DND-41 (cell line): ENCODE data around the gene CD151.

Experiments used
- ATAC-seq: fragments of 200-7000 bp; cut with Tn5 transposase; 3 replicates; pipeline ENCODE4 v1.9.1; 2021; ENCODE audit warnings: low read depth; ENCODE audit not compliant: insufficient read depth
- DNase-seq: peaks from one replicate; pipeline ENCODE4 v3.0.0-alpha.2; 2020
- H2AFZ ChIP-seq: 2 replicates; pipeline ENCODE4 v1.6.0; 2012; ENCODE audit warnings: low read depth, low read length
- H3K27ac ChIP-seq: 2 replicates; pipeline ENCODE4 v1.5.1; 2012; ENCODE audit warnings: low read length, inconsistent platforms
- H3K27me3 ChIP-seq: fragments of 200-600 bp; sonication (generic); 2 replicates; pipeline ENCODE4 v1.6.0; 2012; ENCODE audit warnings: low read length, mild to moderate bottlenecking, inconsistent platforms; ENCODE audit not compliant: insufficient read depth, poor library complexity
- H3K36me3 ChIP-seq: 2 replicates; pipeline ENCODE4 v1.5.1; 2012; ENCODE audit warnings: low read length, inconsistent platforms; ENCODE audit not compliant: insufficient read depth
- H3K4me1 ChIP-seq: 2 replicates; pipeline ENCODE4 v1.5.1; 2012; ENCODE audit warnings: mild to moderate bottlenecking, low read length; ENCODE audit not compliant: insufficient read depth
- H3K4me2 ChIP-seq: 2 replicates; pipeline ENCODE4 v1.6.0; 2012; ENCODE audit warnings: mild to moderate bottlenecking, moderate library complexity, low read length, inconsistent platforms; ENCODE audit not compliant: insufficient read depth
- H3K4me3 ChIP-seq, 2 experiments: fragments of 200-600 bp in 1 of 2; shearing (Covaris generic) in 1 of 2; 2 replicates each; pipeline ENCODE4 v1.5.1; 2012 to 2016; ENCODE audit warnings: inconsistent platforms in 2 of 2, low read length in 2 of 2, mild to moderate bottlenecking in 2 of 2, low read depth in 1 of 2, moderate library complexity in 1 of 2
- H3K79me2 ChIP-seq: 2 replicates; pipeline ENCODE4 v1.6.0; 2012; ENCODE audit warnings: low read length, inconsistent platforms; ENCODE audit not compliant: insufficient read depth
- H3K9ac ChIP-seq: 2 replicates; pipeline ENCODE4 v1.6.0; 2012; ENCODE audit warnings: low read depth, mild to moderate bottlenecking, inconsistent platforms, low read length, moderate library complexity
- H3K9me3 ChIP-seq: 2 replicates; pipeline ENCODE4 v1.5.1; 2012; ENCODE audit warnings: low read length, moderate library complexity, mild to moderate bottlenecking, inconsistent platforms; ENCODE audit not compliant: insufficient read depth, severe bottlenecking
- H4K20me1 ChIP-seq: 2 replicates; pipeline ENCODE4 v1.6.0; 2012; ENCODE audit warnings: low read length; ENCODE audit not compliant: insufficient read depth
- CTCF ChIP-seq: IDR thresholded peaks from 2 replicates; pipeline ENCODE4 v1.5.1; 2012; ENCODE audit warnings: borderline replicate concordance, low read length, moderate library complexity, mild to moderate bottlenecking; ENCODE audit not compliant: poor library complexity, severe bottlenecking; ENCODE audit errors: extremely low read depth
- EZH2 ChIP-seq: IDR thresholded peaks from 3 replicates; pipeline ENCODE4 v1.6.1; 2012; ENCODE audit warnings: borderline replicate concordance, low read depth, mild to moderate bottlenecking, moderate library complexity, low read length, inconsistent platforms; ENCODE audit not compliant: severe bottlenecking

Gene CD151

GRCh38 chr11:819943-820649 is 12.7 kb upstream of the CD151 start:
- TF ChIP-seq CTCF: no peak
- TF ChIP-seq EZH2: no peak
- Histone ChIP-seq H3K4me3 (peak overlapping the region; percentile 74 to 87), H4K20me1 (peaks cover 32% of the 10 kb centered on the region), H3K27me3 (no peaks in the 10 kb centered on the region), H3K4me1 (peaks cover 26% of the 10 kb centered on the region), H3K9ac (peak overlapping the region; percentile 92), H3K27ac (peak overlapping the region; percentile 76), H3K4me2 (peak overlapping the region; percentile 100), H2AFZ (peak overlapping the region; percentile 58), H3K79me2 (peaks cover 23% of the 10 kb centered on the region), H3K36me3 (peaks cover 34% of the 10 kb centered on the region), H3K9me3 (no peaks in the 10 kb centered on the region)
- peak; percentile 74 for ATAC-seq
- peak; percentile 92 for DNase-seq

DNA sequence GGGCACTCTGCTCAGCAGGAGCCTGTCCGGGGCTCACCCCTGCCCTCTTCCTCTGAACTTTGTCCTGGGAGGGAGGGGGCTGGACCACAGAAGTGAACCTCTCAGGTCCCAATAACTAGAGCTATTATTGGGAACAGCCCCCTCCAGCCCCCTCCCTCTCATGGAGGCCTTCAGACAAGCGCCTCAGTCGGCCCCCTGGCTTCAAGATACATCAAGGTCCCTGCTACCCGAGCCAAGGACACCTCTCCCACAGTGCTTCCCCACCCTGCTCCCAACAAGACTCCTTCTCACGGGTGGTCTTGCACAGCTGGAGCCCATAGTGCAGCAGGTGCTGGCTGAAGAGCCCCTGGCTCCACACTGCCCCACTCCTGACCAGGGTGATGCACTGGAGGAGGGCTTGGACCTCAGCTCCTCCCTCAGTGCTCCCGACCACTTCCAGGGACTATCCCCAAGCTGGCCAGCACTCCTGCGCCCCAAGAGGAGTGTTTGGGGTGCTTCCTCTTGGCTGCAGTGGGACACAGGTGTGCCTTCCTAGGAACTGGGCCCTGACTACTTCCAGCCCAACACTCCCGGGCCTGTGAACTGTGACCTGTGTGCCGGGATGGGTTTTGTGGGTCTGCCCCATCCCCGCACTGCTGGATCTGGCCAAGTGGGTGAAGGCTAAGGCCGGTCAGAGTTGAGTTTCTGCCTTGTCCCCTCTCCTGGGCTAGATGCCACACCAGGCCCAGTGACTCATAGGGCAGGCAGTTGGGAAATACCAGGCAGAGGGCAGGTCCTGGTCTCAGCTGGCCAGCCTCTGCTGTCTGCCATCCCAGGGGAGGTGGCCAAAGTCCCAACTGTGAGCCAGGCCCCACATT is 11.9 kb upstream of the CD151 start:
- no peaks in the 10 kb centered on the region for H3K9me3 ChIP-seq
- peaks cover 23% of the 10 kb centered on the region for H3K79me2 ChIP-seq
- H3K4me1 ChIP-seq: peaks cover 27% of the 10 kb centered on the region
- no peak for ATAC-seq
- H3K4me3 ChIP-seq: peak overlapping the region; percentile 74 to 87; a peak in 3 of 4 replicates
- H2AFZ ChIP-seq: no peak overlapping the region
- no peak for DNase-seq
- H3K27me3 ChIP-seq: peaks cover 2% of the 10 kb centered on the region
- H4K20me1 ChIP-seq: peaks cover 37% of the 10 kb centered on the region
- peak overlapping the region; percentile 92 for H3K9ac ChIP-seq
- TF ChIP-seq EZH2: no peak
- TF ChIP-seq CTCF: no peak
- no peak overlapping the region; the same call in 1 of the 2 replicates for H3K27ac ChIP-seq
- H3K4me2 ChIP-seq: peak overlapping the region; percentile 100
- peaks cover 39% of the 10 kb centered on the region for H3K36me3 ChIP-seq

DNA sequence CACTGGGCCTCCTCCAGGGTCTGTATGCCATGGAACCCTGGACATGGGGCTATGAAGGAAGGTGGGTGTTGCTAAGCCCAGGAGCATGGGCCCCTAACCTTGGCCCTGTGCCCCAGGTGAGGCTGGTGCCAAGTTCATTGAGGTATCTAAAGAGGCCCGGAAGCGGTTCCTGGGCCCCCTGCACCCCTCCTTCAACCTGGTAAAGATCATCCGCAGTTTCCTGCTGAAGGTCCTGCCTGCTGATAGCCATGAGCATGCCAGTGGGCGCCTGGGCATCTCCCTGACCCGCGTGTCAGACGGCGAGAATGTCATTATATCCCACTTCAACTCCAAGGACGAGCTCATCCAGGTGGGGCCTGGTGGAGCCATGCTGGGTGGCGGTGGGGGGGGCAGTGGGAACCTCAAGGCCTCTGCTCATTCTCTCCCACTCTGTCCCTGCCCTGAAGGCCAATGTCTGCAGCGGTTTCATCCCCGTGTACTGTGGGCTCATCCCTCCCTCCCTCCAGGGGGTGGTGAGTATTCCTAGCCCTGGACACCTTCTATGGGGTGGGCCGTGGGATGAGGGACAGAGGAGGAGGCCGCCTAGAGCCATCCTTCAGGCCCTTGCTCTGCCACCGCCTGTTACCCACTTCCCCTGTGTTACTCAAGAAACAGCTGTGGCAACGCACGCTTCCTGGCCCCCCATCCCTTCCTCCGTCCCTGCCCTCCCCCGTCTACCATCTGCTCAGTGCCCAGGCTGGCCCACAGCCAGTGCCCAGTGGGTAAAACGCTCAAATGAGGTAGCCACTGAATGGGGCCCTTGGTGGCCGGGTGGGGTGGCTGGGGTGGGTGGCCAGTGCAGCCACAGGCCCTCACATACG is 11.0 kb upstream of the CD151 start:
- ATAC-seq (no peak), DNase-seq (no peak)
- Histone ChIP-seq H3K79me2 (peaks cover 23% of the 10 kb centered on the region), H2AFZ (no peak overlapping the region), H3K4me1 (peaks cover 36% of the 10 kb centered on the region), H3K27ac (no peak overlapping the region), H3K4me2 (peak overlapping the region; percentile 100), H3K27me3 (peaks cover 9% of the 10 kb centered on the region), H3K9ac (no peak overlapping the region; the same call in 1 of the 2 replicates), H3K4me3 (no peak overlapping the region), H3K9me3 (no peaks in the 10 kb centered on the region), H4K20me1 (peaks cover 32% of the 10 kb centered on the region), H3K36me3 (peaks cover 39% of the 10 kb centered on the region)
- TF ChIP-seq CTCF: no peak
- no peak for TF ChIP-seq EZH2
